HG02981 (cell line): ENCODE data around the gene SPANXC.
"Not testable (repeated sequence)": the region's sequence is repeated elsewhere in the genome, so short reads cannot be mapped to it uniquely, and the experiment has no call there.

ENCODE experiments used
- ATAC-seq: cut with Tn5 transposase; IDR thresholded peaks from one replicate; pipeline ENCODE4 v1.9.1; 2021; ENCODE audit warnings: mild to moderate bottlenecking, moderate library complexity; ENCODE audit not compliant: unreplicated experiment

SPANXC gene

GRCh38 chrX:141242417-141242816 lies at the start of gene SPANXC:
Gene SPANXC, minus strand, starts transcription at chrX:141242517. Its CDS starts 60 bp downstream, at chrX:141242457.
- ATAC-seq, result not testable (repeated sequence)

- ATAC-seq, result no peak
Observed at GRCh38 chrX:141279476-141279875, 37.2 kb upstream of the SPANXC start.

DNA sequence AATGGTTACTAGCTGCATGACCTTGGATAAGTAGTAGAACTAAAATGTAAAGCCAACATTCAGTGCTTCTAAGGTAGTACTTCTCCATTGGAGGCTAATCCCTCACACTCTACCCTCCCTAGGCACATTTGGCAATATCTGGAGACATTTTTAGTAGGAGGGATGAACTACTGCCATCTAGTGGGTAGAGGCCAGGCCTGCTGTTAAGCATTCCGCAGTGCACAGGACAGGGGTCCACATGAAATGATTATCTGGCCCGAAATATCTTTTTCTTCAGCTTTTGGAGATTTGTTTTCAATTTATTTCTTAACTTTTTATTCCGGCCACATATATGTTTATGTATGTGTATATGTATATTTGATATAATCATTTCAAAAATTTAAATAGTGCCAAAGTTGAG lies 36.0 kb upstream of the SPANXC start:
- ATAC-seq, result no peak

DNA sequence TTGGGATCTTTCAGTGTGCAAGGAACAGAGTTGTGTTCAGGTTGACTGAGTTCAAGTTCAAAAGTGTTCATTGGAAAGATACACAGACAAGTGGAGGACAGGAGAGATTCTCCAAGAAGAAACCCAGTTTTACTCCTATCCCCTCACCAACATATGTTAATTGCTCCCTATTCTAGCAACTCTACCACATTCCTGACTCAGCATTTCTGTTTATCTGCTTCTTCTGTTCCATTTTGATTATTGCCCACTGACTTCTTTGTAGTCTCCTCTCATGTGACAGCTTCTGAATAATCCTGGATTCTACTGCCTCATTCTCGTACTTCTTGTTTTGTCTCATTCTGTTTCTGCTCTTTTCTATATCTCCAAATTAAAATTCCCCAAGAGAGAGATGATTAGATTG lies 15.8 kb upstream of the SPANXC start:
- no peak for ATAC-seq

GRCh38 chrX:141221611-141222010 lies 20.7 kb downstream of the SPANXC start:
- ATAC-seq, result no peak

DNA sequence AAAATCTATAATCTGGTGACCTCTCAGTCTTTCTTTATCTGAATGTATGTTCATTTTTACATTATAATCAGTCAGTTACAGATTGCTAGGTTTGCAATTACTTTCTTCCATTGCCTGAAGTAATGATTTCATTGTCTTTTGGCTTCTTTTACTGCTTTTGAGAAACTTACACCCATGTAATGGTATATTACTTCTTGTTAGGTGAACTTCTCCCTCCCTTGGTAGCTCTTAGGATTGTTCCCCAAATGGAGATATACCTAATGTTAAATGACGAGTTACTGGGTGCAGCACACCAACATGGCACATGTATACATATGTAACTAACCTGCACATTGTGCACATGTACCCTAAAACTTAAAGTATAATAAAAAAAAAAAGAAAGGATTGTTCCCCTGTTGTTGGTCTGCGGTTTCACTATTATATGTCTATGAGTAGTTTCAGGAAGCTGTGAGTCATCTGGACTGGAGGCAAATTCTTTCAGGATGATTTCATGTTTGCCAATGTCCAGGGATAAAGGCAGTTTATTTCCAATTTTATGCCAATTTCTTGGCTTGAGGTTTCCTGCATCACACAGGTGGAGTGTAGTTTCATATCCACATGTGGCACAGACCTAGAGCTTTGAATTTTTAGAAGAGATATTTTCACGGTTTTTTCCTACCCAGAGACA lies 21.8 kb downstream of the SPANXC start:
- ATAC-seq, result no peak

DNA sequence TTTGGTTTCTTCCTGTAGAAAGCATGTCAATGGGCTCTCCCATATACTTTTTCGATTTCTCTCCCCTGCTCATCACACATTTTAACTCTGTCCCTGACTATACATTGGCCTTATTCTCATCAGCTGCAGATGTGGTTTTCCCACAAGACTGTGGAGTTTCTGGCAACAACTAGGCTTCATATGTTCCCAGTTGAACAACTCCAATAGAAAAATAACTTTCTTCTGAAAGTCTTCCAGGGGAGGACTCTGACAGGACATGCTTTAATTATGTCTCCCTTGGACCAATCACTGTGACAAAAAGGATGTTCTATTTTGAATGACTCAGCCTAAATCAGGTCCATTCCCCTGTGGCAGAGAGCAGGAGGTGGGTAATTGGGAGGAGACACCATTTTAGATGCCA lies 28.1 kb downstream of the SPANXC start:
- no peak for ATAC-seq

- no peak for ATAC-seq
Observed at GRCh38 chrX:141201962-141202361, 40.4 kb downstream of the SPANXC start.
